ENCODE data around the gene SMPX.

- TF ChIP-seq CTCF (IDR thresholded peaks at IDR 0.05; ENCODE audit: insufficient read depth, low read depth, low read length) (no peak), EZH2 (IDR thresholded peaks at IDR 0.05; ENCODE audit: insufficient read depth, low read length) (no peak)
Measured at GRCh38 chrX:21781976-21782375, 24.1 kb upstream of the SMPX start.
